ENCODE measurements around the gene SNW1.

- TF ChIP-seq EZH2 (IDR thresholded peaks at IDR 0.05; ENCODE audit: borderline replicate concordance, low read depth, low read length, severe bottlenecking), result no peak
- no peak for TF ChIP-seq CTCF (IDR thresholded peaks at IDR 0.05; ENCODE audit: borderline replicate concordance, extremely low read depth, low read length, poor library complexity, severe bottlenecking)
Measured at GRCh38 chr14:77790566-77791224, 29.7 kb upstream of the SNW1 start.

Measured in DND-41 (cell line).